H1 (cell line): ENCODE data around the gene PDPK1. TPM values are rescaled to one million over a fixed set of nuclear protein-coding genes. Genes with fewer than 3 reads are reported as not detected.
"Not testable (repeated sequence)": the region's sequence is repeated elsewhere in the genome, so short reads cannot be mapped to it uniquely, and the experiment has no call there.

ENCODE experiments used
- CTCF ChIA-PET: fragments of 300-600 bp; sonication (Branson Sonifier 250); formaldehyde crosslinking; loops from one replicate; lab custom pipeline; 2021; ENCODE audit not compliant: partially characterized antibody; lab: Charles Lee
- POLR2A ChIA-PET: fragments of 300-600 bp; sonication (Branson Sonifier 250); formaldehyde crosslinking; loops from one replicate; lab custom pipeline; 2021; ENCODE audit warnings: inconsistent platforms; ENCODE audit not compliant: partially characterized antibody; lab: Charles Lee
- DNase-seq, 2 experiments: peaks; one replicate each; pipeline versions ENCODE4 v3.0.0 to v3.0.0-alpha.2; 2010 to 2022; ENCODE audit warnings: low spot score in 2 of 2, low read depth in 1 of 2, mixed read lengths in 1 of 2
- FAIRE-seq: peaks from 2 replicates; lab custom pipeline; 2011; peaks lifted over from hg19 to GRCh38; lab: Jason Lieb, UNC
- H2AFZ ChIP-seq: 2 replicates; pipeline ENCODE4 v1.8.1; 2012; ENCODE audit warnings: low read length, inconsistent platforms
- H2AK5ac ChIP-seq: 2 replicates; pipeline ENCODE4 v1.6.1; 2013; ENCODE audit warnings: low read depth, low read length
- H2BK120ac ChIP-seq: replicated peaks from 2 replicates; pipeline ENCODE3; 2013; ENCODE audit warnings: low read depth, low read length, inconsistent platforms
- H2BK12ac ChIP-seq: 2 replicates; pipeline ENCODE4 v1.6.1; 2013; ENCODE audit warnings: low read depth, low read length
- H2BK15ac ChIP-seq: 2 replicates; pipeline ENCODE4 v1.6.1; 2013; ENCODE audit warnings: low read length
- H2BK20ac ChIP-seq: 2 replicates; pipeline ENCODE4 v1.6.1; 2013; ENCODE audit warnings: low read length
- H2BK5ac ChIP-seq: 2 replicates; pipeline ENCODE4 v1.6.1; 2013; ENCODE audit warnings: low read depth, low read length
- H3K14ac ChIP-seq: 2 replicates; pipeline ENCODE4 v1.6.1; 2013; ENCODE audit warnings: inconsistent platforms; ENCODE audit not compliant: insufficient read length
- H3K18ac ChIP-seq: 2 replicates; pipeline ENCODE4 v1.6.1; 2013; ENCODE audit warnings: low read length; ENCODE audit errors: extremely low read depth
- H3K23ac ChIP-seq: 2 replicates; pipeline ENCODE4 v1.6.1; 2013; ENCODE audit warnings: inconsistent platforms; ENCODE audit not compliant: insufficient read length
- H3K23me2 ChIP-seq: 2 replicates; pipeline ENCODE4 v1.6.1; 2013; ENCODE audit warnings: low read depth, low read length
- H3K27ac ChIP-seq: 2 replicates; pipeline ENCODE4 v1.6.1; 2011; ENCODE audit warnings: low read depth, low read length, inconsistent platforms
- H3K27me3 ChIP-seq, 4 experiments: replicated peaks in 1 of 4; 1 replicate in 1 of 4; 2 replicates in 3 of 4; pipeline versions ENCODE4 v1.6.1 to v1.8.1; 2011 to 2013; ENCODE audit warnings: low read length in 3 of 4, mild to moderate bottlenecking in 3 of 4, inconsistent platforms in 2 of 4, mixed read lengths in 2 of 4, moderate library complexity in 1 of 4; ENCODE audit not compliant: control insufficient read depth in 3 of 4, insufficient read depth in 3 of 4; ENCODE audit errors: extremely low read depth in 1 of 4
- H3K36me3 ChIP-seq, 4 experiments: 2 replicates each; pipeline versions ENCODE4 v1.6.1 to v1.8.1; 2011 to 2013; ENCODE audit warnings: mild to moderate bottlenecking in 4 of 4, low read length in 3 of 4, moderate library complexity in 2 of 4, control low read depth in 1 of 4, inconsistent platforms in 1 of 4; ENCODE audit not compliant: insufficient read depth in 4 of 4, control insufficient read depth in 2 of 4
- H3K4ac ChIP-seq: replicated peaks from 2 replicates; pipeline ENCODE3; 2013; ENCODE audit warnings: low read length, low read depth, mixed read lengths, inconsistent platforms; ENCODE audit not compliant: insufficient read length
- H3K4me1 ChIP-seq, 4 experiments: replicated peaks in 1 of 4; 1 replicate in 1 of 4; 2 replicates in 3 of 4; pipeline versions ENCODE4 v1.6.1 to v1.8.1; 2011 to 2013; ENCODE audit warnings: low read length in 3 of 4, inconsistent platforms in 2 of 4, mixed read lengths in 1 of 4; ENCODE audit not compliant: insufficient read depth in 4 of 4, control insufficient read depth in 3 of 4
- H3K4me2 ChIP-seq, 2 experiments: 2 replicates each; pipeline versions ENCODE4 v1.6.1 to v1.8.1; 2011 to 2013; ENCODE audit warnings: low read depth in 2 of 2, low read length in 2 of 2, control low read depth in 1 of 2, inconsistent platforms in 1 of 2, mild to moderate bottlenecking in 1 of 2; ENCODE audit not compliant: insufficient read depth in 1 of 2
- H3K4me3 ChIP-seq, 4 experiments: fragments of 200-600, 300-600 bp in 1 of 4; sonication (generic), shearing (Covaris generic), sonication (Bioruptor Twin) in 1 of 4; 2 replicates each; pipeline versions ENCODE4 v1.5.1 to v1.8.1; 2011 to 2016; ENCODE audit warnings: low read length in 4 of 4, low read depth in 3 of 4, control low read depth in 2 of 4, inconsistent platforms in 2 of 4, mild to moderate bottlenecking in 2 of 4, mixed read lengths in 1 of 4, moderate library complexity in 1 of 4; ENCODE audit not compliant: insufficient read depth in 2 of 4; ENCODE audit errors: extremely low read depth in 1 of 4
- H3K56ac ChIP-seq: replicated peaks from 2 replicates; pipeline ENCODE3; 2013; ENCODE audit warnings: low read depth, mild to moderate bottlenecking, mixed read lengths, low read length, inconsistent platforms; ENCODE audit not compliant: insufficient read length
- H3K79me1 ChIP-seq: 2 replicates; pipeline ENCODE4 v1.6.1; 2013; ENCODE audit warnings: low read depth, low read length, control low read depth
- H3K79me2 ChIP-seq, 2 experiments: 2 replicates each; pipeline versions ENCODE4 v1.6.1 to v1.8.1; 2012 to 2013; ENCODE audit warnings: low read length in 2 of 2, mild to moderate bottlenecking in 2 of 2, inconsistent platforms in 1 of 2; ENCODE audit not compliant: insufficient read depth in 2 of 2, control insufficient read depth in 1 of 2
- H3K9ac ChIP-seq, 4 experiments: replicated peaks in 1 of 4; 1 replicate in 1 of 4; 2 replicates in 3 of 4; pipeline versions ENCODE4 v1.6.1 to v1.8.1; 2011 to 2013; ENCODE audit warnings: low read depth in 3 of 4, low read length in 3 of 4, control low read depth in 2 of 4, mild to moderate bottlenecking in 2 of 4, moderate library complexity in 2 of 4, inconsistent platforms in 1 of 4; ENCODE audit errors: extremely low read depth in 1 of 4
- H3K9me3 ChIP-seq, 2 experiments: 2 replicates each; pipeline versions ENCODE4 v1.6.1 to v1.8.1; 2012 to 2013; ENCODE audit warnings: mild to moderate bottlenecking in 2 of 2, moderate library complexity in 2 of 2, control low read depth in 1 of 2, inconsistent platforms in 1 of 2, low read depth in 1 of 2, low read length in 1 of 2, mixed read lengths in 1 of 2; ENCODE audit not compliant: insufficient read depth in 2 of 2
- H4K20me1 ChIP-seq, 2 experiments: replicated peaks in 1 of 2; 2 replicates each; pipeline versions ENCODE3 to v1.8.1; 2011 to 2013; ENCODE audit warnings: inconsistent platforms in 2 of 2, low read length in 2 of 2, mild to moderate bottlenecking in 1 of 2; ENCODE audit not compliant: insufficient read depth in 2 of 2, control insufficient read depth in 1 of 2
- H4K5ac ChIP-seq: 2 replicates; pipeline ENCODE4 v1.6.1; 2013; ENCODE audit warnings: low read length, low read depth, mixed read lengths, inconsistent platforms; ENCODE audit not compliant: insufficient read length
- H4K8ac ChIP-seq: 2 replicates; pipeline ENCODE4 v1.8.0; 2013; ENCODE audit warnings: mild to moderate bottlenecking, moderate library complexity, low read length, inconsistent platforms; ENCODE audit not compliant: insufficient read depth; ENCODE audit errors: extremely low read depth
- H4K91ac ChIP-seq: replicated peaks from 2 replicates; pipeline ENCODE3; 2013; ENCODE audit warnings: low read length, mixed read lengths, inconsistent platforms; ENCODE audit not compliant: insufficient read length
- WGBS, 2 experiments: shearing (Covaris generic) in 1 of 2; methylation state at CpG; one replicate each; pipeline versions ENCODE4 v1.1.6 to v1.1.7; 2013 to 2015; ENCODE audit warnings: low lambda C conversion rate in 2 of 2, mixed read lengths in 2 of 2, inconsistent platforms in 1 of 2, low coverage in 1 of 2, missing lambda C conversion rate in 1 of 2; ENCODE audit not compliant: insufficient replicate concordance in 2 of 2, insufficient coverage in 1 of 2, insufficient read length in 1 of 2; ENCODE audit errors: extremely low coverage in 1 of 2, missing lambda C conversion rate in 1 of 2; 5-methylcytosine and 5-hydroxymethylcytosine counted together
- polyA plus RNA-seq, 7 experiments: library from polyadenylated mRNA; depleted of rRNA in 3 of 7; stranded (reverse) in 5 of 7; unstranded in 2 of 7; fragments of >200 nt in 5 of 7; fragments of 200-250 nt in 2 of 7; gene quantifications; 1 replicate in 5 of 7; 2 replicates in 1 of 7; 4 replicates in 1 of 7; pipeline versions ENCODE4 v1.2.1 to v1.2.3, GENCODE V29; 2011 to 2013; ENCODE audit warnings: missing spikeins in 2 of 7, mixed read lengths in 2 of 7
- total RNA-seq: library from RNA; stranded (reverse); fragmentation: NEBNext Ultra II Directional; extraction: Animal tissue kit (Norgen Biotek cat#: 25700); gene quantifications from 2 replicates; pipeline ENCODE4 v1.2.1, GENCODE V29; 2021

PDPK1 gene
- total and polyA plus RNA-seq, 2 of the 8 experiments (the other 6 are each of a cell fraction or from before 2014, with no cell fraction given): 17.1 to 27.8 TPM

- H4K8ac ChIP-seq, FAIRE-seq: not testable (repeated sequence)
Measured at GRCh38 chr16:2599785-2600184, 62.0 kb downstream of the PDPK1 start.

More at GRCh38 chr16:2599785-2600184, 62.0 kb downstream of the PDPK1 start:
- H3K9me3 ChIP-seq, H3K23ac ChIP-seq, H3K27ac ChIP-seq, H2BK15ac ChIP-seq, H3K79me1 ChIP-seq, H3K4me1 ChIP-seq, H3K4me2 ChIP-seq, H3K18ac ChIP-seq, H4K5ac ChIP-seq, DNase-seq, H3K4ac ChIP-seq, H3K27me3 ChIP-seq, H3K14ac ChIP-seq, H4K20me1 ChIP-seq, CTCF ChIA-PET, H2BK20ac ChIP-seq, H2AK5ac ChIP-seq, H3K23me2 ChIP-seq, H2BK120ac ChIP-seq, H3K56ac ChIP-seq, H2BK12ac ChIP-seq, H2AFZ ChIP-seq, H2BK5ac ChIP-seq, H3K9ac ChIP-seq, POLR2A ChIA-PET, H3K4me3 ChIP-seq, H3K36me3 ChIP-seq, H4K91ac ChIP-seq: not testable (repeated sequence)
- H3K79me2 ChIP-seq: peaks cover 0 to 10% of the 10 kb centered on the region in 2 experiments; a peak in 2 of 4 replicates
- WGBS, 2 experiments: 89% methylated on average over 5 of the region's 12 CpGs; no CpG with 5 or more reads in 1 of the 2 experiments
